ENCODE results near the gene DOLPP1.

- TF ChIP-seq CTCF (IDR thresholded peaks at IDR 0.05 in 8 of 11, conservative IDR thresholded peaks at IDR 0.05 in 3 of 11) (no peak), POLR2A (IDR thresholded peaks at IDR 0.05) (no peak), POLR2AphosphoS5 (IDR thresholded peaks at IDR 0.05) (no peak)
These were observed 23.1 kb downstream of the DOLPP1 start for GRCh38 chr9:129104051-129104450.
